ENCODE data around the gene SRGAP1. TPM values are rescaled to one million over a fixed set of nuclear protein-coding genes. Genes with fewer than 3 reads are reported as not detected.

SRGAP1 gene
- total RNA-seq, 1 experiment from 2014 or later = 6.2 TPM

DNA sequence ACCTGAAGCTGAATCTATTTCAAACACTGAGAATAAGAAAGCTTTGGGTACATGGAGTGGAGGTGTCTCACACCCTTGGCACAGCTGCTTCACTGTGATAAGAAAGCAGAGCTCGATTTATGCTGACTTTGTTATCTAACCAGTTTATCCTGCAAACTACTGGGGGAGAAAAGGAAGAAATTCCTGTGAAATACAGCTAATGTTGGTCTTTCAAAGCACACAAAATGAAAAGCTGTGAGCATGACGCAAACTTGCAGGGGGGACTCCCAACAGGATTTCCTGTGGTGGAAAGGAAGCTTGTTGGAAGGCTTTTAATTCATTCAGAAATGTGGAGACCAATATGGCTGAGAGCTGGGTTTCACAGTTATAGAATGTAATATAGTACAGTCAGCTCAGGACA, 53.4 kb downstream of the SRGAP1 start:
- H3K4me1 ChIP-seq = peaks cover 2% of the 10 kb centered on the region; the same call in 1 of the 2 replicates

DNA sequence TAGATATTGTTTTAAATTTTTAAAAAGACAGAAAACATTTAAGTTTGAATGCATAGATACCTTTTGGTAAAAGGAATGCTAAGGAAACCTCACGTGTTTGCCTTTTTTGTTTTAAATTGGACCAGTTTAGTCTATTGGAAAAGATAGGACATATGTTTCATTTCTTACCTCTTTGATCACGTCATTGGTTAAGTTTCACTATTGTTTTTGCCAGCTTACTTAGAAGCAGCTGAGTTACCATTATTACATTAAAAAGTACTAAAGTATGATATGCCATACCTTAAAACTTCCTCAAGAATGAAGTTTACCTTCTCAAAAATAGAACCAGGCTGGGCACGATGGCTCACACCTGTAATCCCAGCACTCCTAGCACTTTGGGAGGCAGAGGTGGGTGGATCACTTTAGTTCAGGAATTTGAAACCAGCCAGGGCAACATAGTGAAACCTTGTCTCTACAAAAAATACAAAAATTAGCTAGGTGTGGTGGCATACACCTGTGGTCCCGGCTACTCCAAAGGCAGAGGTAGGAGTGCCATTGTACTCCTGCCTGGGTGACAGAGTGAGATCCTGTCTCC, 54.4 kb downstream of the SRGAP1 start:
- no peaks in the 10 kb centered on the region for H3K27me3 ChIP-seq
- no peaks in the 10 kb centered on the region for H3K36me3 ChIP-seq
- H3K9me3 ChIP-seq (replicated peaks) = no peaks in the 10 kb centered on the region
- peaks cover 2% of the 10 kb centered on the region; the same call in 1 of the 2 replicates for H3K4me1 ChIP-seq
- no peak for DNase-seq
- H3K4me3 ChIP-seq = no peak overlapping the region
- H3K27ac ChIP-seq = no peak overlapping the region

More for the DNA sequence above, 53.4 kb downstream of the SRGAP1 start:
- DNase-seq = no peak
- H3K27me3 ChIP-seq = no peaks in the 10 kb centered on the region
- H3K36me3 ChIP-seq = no peaks in the 10 kb centered on the region
- no peaks in the 10 kb centered on the region for H3K9me3 ChIP-seq (replicated peaks)
- H3K4me3 ChIP-seq = no peak overlapping the region
- H3K27ac ChIP-seq = no peak overlapping the region

DNA sequence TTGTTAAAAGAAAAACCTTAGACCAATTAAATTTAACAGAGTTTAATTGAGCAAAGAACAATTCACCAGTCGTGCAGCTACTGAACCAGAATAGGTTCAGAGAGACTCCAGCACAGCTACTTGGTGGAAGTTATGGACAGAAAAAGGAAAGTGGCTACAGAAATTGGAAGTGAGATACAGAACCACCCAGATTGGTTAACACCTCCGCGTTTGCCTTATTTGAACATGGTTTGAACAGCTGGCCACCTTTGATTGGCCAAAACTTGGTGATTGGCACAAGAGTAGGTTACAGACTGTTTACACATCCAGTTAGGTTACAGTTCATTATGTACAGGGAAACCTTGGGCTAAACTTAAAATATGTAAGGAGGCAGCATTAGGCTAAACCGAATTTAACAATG, 54.9 kb downstream of the SRGAP1 start:
- peaks cover 2% of the 10 kb centered on the region; the same call in 1 of the 2 replicates for H3K4me1 ChIP-seq
- no peaks in the 10 kb centered on the region for H3K36me3 ChIP-seq
- no peaks in the 10 kb centered on the region for H3K9me3 ChIP-seq (replicated peaks)
- no peaks in the 10 kb centered on the region for H3K27me3 ChIP-seq
- H3K27ac ChIP-seq = no peak overlapping the region
- DNase-seq = no peak
- no peak overlapping the region for H3K4me3 ChIP-seq

DNA sequence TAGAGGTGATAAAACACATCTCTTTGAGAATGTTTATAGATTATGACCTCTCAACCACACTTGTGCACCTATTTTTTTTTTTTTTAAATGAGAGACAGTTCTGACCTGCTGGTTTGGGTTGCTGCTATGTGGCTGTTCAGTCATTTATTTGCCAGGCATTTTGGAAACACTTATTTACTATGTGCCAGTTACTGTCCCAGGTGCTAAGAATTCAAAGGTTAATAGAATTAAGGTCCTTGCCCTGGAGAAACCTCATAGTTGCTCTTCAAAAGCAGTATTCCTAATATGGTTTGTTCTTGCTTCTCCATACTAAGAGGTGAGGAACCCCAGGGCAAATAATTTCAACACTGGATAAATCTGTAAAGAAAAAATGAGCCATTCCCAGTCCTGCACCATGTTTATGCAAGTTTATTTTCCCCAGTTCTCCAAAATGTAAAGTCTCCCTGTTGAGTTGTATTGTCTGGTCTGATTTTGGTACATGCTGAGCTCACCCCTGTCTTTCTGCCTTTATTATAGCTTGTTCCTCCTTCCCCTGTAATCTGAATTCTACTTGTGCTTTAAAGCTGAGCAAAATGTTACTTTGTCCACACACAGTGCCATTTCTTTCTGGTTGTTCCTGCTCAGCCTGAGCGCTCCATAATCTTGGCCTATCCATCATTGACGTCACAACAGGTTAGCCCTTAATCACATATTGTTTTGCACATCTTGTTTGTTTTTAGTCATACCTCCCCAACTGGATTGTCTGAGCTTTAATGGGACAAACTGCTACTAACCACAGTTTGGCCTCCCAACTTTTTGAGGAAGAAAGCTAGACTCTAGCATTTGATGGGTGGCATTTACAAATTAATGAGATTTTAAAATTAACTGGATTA, 56.7 kb downstream of the SRGAP1 start:
- H3K9me3 ChIP-seq (replicated peaks) = no peaks in the 10 kb centered on the region

DNA sequence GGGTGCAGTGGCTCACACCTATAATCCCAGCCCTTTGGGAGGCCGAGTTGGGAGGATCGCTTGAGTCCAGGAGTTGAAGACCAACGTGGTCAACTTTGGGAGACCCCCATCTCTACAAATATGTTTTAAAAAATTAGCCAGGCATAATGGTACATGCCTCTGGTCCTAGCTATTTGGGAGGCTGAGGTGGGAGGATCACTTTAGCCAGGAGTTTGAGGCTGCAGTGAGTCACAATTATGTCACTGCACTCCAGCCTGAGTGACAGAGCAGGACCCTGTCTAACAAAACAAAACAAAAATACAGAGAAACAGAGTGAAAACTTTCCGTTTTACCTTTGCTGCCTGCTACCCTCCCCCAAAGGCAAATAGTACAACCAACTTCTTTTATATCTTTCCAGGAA, 60.2 kb downstream of the SRGAP1 start:
- DNase-seq = no peak
- Histone ChIP-seq H3K27ac (no peak overlapping the region), H3K4me1 (peaks cover 2% of the 10 kb centered on the region; the same call in 1 of the 2 replicates), H3K9me3 (replicated peaks) (no peaks in the 10 kb centered on the region; the same call in none of the 2 replicates), H3K27me3 (no peaks in the 10 kb centered on the region), H3K36me3 (no peaks in the 10 kb centered on the region), H3K4me3 (no peak overlapping the region)

More for the DNA sequence above, 56.7 kb downstream of the SRGAP1 start:
- DNase-seq = no peak
- Histone ChIP-seq H3K4me3 (no peak overlapping the region), H3K4me1 (peaks cover 2% of the 10 kb centered on the region; the same call in 1 of the 2 replicates), H3K27me3 (no peaks in the 10 kb centered on the region), H3K36me3 (no peaks in the 10 kb centered on the region), H3K27ac (no peak overlapping the region)

DNA sequence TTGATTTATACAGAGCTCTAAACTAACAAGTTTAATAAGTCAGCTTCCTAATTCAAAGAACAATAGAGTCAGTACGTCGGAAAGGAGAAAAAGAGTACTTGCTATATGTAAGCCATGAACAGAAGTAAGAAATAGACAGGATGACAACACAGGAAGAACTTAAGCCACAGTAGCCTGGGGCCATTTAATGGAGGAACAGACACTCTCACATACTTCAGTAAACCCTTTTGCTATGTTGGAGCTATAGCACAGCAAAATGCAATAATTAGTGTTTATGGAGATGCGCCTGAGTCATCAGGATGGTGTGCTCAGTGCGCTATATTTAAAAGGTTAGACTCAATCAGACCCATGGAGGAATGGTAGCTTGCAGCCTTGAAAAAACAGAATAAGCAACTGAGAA, 61.0 kb downstream of the SRGAP1 start:
- H3K4me1 ChIP-seq = peaks cover 2% of the 10 kb centered on the region; the same call in 1 of the 2 replicates
- H3K4me3 ChIP-seq = no peak overlapping the region
- no peak for DNase-seq
- H3K36me3 ChIP-seq = no peaks in the 10 kb centered on the region
- H3K9me3 ChIP-seq (replicated peaks) = no peaks in the 10 kb centered on the region; the same call in none of the 2 replicates
- H3K27me3 ChIP-seq = no peaks in the 10 kb centered on the region
- no peak overlapping the region for H3K27ac ChIP-seq

DNA sequence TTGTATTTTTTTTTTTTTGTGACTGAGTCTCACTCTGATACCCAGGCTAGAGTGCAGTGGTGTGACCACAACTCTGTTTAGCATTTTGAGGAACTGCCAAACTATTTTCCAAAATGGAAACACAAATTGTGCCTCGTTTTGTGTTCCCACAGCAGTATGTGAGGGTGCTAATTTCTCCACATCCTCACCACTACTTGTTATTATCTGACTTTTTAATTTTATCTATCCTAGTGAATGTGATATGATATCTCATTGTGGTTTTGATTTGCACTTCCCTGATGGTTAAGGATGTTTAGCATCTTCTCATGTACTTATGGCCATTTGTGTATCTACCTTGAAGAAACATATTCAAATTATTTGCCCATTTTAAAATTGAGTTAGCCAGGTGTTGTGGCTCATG, 62.4 kb downstream of the SRGAP1 start:
- no peak for DNase-seq
- H3K27me3 ChIP-seq = no peaks in the 10 kb centered on the region
- no peaks in the 10 kb centered on the region; the same call in none of the 2 replicates for H3K9me3 ChIP-seq (replicated peaks)
- peaks cover 9% of the 10 kb centered on the region for H3K4me1 ChIP-seq
- H3K4me3 ChIP-seq = no peak overlapping the region
- no peak overlapping the region for H3K27ac ChIP-seq
- no peaks in the 10 kb centered on the region for H3K36me3 ChIP-seq

DNA sequence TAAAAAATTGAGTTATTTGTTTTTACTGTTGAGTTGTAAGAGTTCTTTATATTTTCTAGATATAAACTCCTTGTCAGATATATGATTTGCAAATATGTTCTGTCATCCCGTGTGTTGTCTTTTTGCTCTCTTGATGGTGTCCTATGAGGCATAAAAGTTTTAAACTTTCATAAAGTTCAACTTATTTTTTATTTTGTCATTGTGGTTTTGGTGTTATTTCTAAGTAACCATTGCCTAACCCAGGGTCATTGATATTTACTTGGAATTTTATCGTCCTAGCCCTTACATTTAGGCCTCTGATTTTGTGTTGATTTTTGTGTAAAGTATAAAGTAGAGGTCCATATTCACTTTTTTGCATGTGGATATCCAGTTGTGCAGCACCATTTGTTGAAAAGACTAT, 63.1 kb downstream of the SRGAP1 start:
- H3K27me3 ChIP-seq = no peaks in the 10 kb centered on the region
- H3K9me3 ChIP-seq (replicated peaks) = no peaks in the 10 kb centered on the region; the same call in none of the 2 replicates
- no peak for DNase-seq

DNA sequence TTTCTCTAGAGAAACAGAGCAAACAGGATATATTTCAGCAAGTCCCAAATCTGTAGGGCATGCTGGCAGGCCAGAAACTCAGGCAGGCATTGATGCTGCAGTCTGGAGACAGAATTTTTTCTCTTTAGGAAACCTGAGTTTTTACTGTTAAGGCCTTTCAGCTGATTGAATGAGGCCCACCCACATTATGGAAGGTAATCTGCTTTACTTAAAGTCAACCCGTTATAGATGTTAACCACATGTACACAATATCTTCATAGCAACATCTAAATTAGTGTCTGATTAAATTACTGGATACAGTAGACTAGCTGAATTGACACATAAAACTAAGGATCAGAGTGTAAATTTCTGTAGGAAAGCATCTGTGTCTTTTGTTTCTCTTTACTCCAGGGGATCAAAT, 65.2 kb downstream of the SRGAP1 start:
- Histone ChIP-seq H3K4me3 (no peak overlapping the region), H3K36me3 (no peaks in the 10 kb centered on the region), H3K27me3 (no peaks in the 10 kb centered on the region), H3K9me3 (replicated peaks) (no peaks in the 10 kb centered on the region; the same call in none of the 2 replicates), H3K27ac (no peak overlapping the region), H3K4me1 (peaks cover 7% of the 10 kb centered on the region)
- DNase-seq = no peak

More for the DNA sequence above, 63.1 kb downstream of the SRGAP1 start:
- no peak overlapping the region for H3K27ac ChIP-seq
- peaks cover 9% of the 10 kb centered on the region for H3K4me1 ChIP-seq
- no peaks in the 10 kb centered on the region for H3K36me3 ChIP-seq
- no peak overlapping the region for H3K4me3 ChIP-seq

DNA sequence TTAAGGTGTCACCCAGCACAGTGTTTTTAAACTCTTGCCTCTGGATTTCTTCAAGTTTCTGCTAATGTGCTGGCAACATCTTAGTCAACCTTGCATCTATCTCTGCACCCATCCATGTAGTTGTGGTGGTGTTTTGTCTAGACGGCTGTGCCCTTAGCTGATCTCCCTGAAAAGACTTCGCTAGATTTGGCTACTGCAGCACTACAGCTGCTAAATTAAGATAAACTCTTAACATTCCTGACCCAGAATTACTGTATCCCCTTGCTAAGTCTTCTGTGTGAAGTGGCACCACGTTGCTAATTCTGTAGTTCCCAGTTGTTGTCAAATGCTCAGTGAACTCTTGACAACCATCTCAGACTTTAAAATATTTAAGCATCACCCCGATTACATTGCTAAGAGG, 66.8 kb downstream of the SRGAP1 start:
- no peak for DNase-seq
- Histone ChIP-seq H3K27me3 (no peaks in the 10 kb centered on the region), H3K36me3 (no peaks in the 10 kb centered on the region), H3K4me1 (peaks cover 11% of the 10 kb centered on the region), H3K27ac (no peak overlapping the region; the same call in 1 of the 2 replicates), H3K4me3 (no peak overlapping the region), H3K9me3 (replicated peaks) (no peaks in the 10 kb centered on the region; the same call in none of the 2 replicates)

DNA sequence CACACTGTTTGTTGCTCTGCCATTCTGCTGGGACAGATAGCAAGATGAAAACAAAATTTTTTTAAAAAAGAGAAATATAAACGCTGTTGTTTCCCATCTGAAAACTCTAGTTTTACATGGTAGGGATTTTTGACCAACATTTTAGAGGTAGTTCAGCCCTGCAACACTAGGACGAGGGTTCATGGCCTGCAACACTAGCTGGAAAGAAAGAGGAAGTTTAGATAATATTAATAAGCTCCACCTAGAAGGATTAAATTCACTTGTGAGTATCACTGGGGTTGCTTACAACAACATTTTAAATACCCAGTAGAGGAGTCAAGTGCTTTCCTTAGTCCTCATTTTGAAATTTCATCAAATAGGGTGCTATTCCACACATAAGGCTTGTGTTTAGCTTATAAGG, 68.2 kb downstream of the SRGAP1 start:
- no peaks in the 10 kb centered on the region for H3K27me3 ChIP-seq
- no peaks in the 10 kb centered on the region; the same call in 1 of the 2 replicates for H3K9me3 ChIP-seq (replicated peaks)
- H3K4me3 ChIP-seq = no peak overlapping the region
- peaks cover 20% of the 10 kb centered on the region for H3K4me1 ChIP-seq
- no peak for DNase-seq
- H3K27ac ChIP-seq = no peak overlapping the region
- no peaks in the 10 kb centered on the region for H3K36me3 ChIP-seq

DNA sequence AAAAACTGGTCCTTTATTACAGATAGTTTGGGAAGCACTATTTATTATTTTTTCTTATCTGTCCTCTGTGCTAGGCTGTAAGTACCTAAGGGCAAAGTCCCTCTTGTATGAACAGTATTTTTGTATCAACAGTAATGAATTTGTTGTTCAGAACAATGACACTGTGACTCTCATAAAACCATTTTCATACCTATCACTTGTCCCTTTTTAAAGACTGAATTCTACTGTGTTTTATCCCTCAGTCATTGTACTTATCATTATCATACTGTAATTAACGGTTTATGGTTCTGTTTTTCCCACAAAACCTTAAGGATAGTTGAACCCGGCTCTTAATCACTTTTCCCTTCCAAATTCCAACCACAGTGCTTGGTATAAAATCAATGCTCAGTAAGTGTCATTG, 69.4 kb downstream of the SRGAP1 start:
- Histone ChIP-seq H3K9me3 (replicated peaks) (no peaks in the 10 kb centered on the region), H3K27me3 (no peaks in the 10 kb centered on the region), H3K4me3 (no peak overlapping the region), H3K36me3 (no peaks in the 10 kb centered on the region), H3K27ac (no peak overlapping the region), H3K4me1 (peaks cover 28% of the 10 kb centered on the region)
- DNase-seq = no peak

DNA sequence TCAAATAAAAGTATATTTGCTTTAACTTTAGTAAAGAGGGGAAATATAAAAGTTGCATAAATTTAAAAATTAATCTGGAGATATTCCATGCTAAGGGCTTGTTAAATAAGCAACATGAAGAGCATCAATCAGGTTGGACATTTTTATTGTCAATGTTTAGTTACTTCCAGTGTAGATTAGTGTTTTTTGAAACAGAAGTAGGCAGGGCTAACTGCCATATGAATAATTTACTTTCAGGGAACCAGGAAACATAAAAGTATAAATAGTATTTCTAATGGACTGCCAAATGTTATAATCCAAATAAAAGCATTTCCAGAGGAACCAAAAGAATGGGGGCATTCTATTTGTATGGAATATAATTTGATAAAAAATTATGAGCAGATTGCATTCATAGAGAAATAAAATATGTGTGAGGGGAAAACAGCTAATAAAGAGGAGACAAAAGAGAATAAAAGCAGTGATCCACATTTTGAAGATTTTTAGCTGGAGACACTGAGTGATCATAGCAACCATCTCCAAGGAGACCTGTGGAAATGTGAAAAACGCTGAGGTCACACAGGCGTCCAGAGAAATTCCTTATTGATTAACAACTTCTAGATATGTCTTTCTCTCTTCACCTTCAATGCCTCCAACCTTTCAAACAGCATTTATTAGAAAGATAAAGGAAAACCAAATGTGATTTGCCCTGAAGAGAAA, 70.8 kb downstream of the SRGAP1 start:
- no peak for DNase-seq
- Histone ChIP-seq H3K4me1 (peaks cover 28% of the 10 kb centered on the region), H3K9me3 (replicated peaks) (no peaks in the 10 kb centered on the region; the same call in 1 of the 2 replicates), H3K27me3 (no peaks in the 10 kb centered on the region), H3K36me3 (no peaks in the 10 kb centered on the region), H3K4me3 (no peak overlapping the region), H3K27ac (no peak overlapping the region)

DNA sequence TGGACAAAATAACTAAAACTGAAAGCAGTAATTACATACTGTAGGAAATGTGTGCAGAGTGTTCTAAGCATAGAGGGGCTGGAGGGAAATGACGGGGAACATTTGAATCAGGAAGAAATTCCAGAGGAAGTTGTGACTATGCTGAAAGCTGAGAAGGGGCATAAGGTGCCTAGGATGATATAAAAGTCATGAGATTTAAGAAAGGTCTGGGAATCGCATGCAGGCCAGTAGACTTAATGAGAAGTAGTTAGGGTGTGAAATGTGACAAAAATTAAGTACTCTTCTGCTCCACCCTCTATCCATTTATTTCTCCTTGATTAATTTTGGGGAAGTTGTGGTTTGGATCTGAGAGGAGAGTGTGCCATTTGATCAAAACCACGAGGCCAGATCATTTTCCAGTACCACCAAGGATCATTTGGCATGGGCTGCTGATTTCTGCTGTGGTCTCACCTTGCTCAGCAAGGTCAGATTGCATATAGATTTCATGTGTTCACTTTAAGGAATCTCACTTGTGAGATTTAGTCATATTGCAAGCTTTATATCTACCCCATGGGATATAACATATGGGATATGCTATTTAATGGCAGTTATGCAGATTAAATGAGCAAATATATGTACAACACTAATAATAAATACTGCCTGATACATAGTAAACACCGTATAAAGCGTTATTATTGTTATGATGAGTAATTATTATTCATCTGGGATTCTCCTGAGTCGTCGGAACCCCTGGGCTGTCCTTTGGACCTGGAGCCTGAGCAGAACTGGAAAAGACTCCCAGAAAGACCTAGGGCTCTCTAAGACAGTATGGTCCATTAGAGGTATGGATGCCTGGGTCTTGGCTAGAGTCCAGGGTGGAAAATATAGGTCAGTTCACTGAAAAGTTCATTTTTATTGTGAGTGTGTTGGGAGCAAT, 72.3 kb downstream of the SRGAP1 start:
- DNase-seq = peak in 1 of 2 experiments; percentile 13
- Histone ChIP-seq H3K4me1 (peaks cover 21% of the 10 kb centered on the region), H3K27me3 (no peaks in the 10 kb centered on the region), H3K27ac (peak overlapping the region; percentile 34; the same call in 1 of the 2 replicates), H3K36me3 (no peaks in the 10 kb centered on the region), H3K4me3 (no peak overlapping the region), H3K9me3 (replicated peaks) (no peaks in the 10 kb centered on the region; the same call in 1 of the 2 replicates)
